ENCODE measurements around the gene SEMA4A. TPM values are rescaled to one million over a fixed set of nuclear protein-coding genes. Genes with fewer than 3 reads are reported as not detected.
A peak's percentile ranks its signal among the peaks of the same experiment; 100 is the strongest.

Gene SEMA4A
- polyA plus RNA-seq, 1 of the 3 experiments (the other 2 are of a cell fraction), result 1.3 TPM

- no peak for DNase-seq
- Histone ChIP-seq H2AFZ (ENCODE audit: low read depth) (no peak overlapping the region), H3K9ac (no peak overlapping the region), H3K9me2 (no peaks in the 10 kb centered on the region), H3K4me1 (ENCODE audit: control insufficient read depth in 1 of 2, insufficient read depth in 2 of 2, low read depth in 1 of 2, low read length in 1 of 2) (peaks cover 0 to 3% of the 10 kb centered on the region in 2 experiments; a peak in 3 of 4 replicates), H3K4me3 (ENCODE audit: low read depth in 2 of 2, low read length in 1 of 2) (no peak overlapping the region), H3F3A (replicated peaks; ENCODE audit: insufficient read depth) (peaks cover 22% of the 10 kb centered on the region), H4K20me1 (ENCODE audit: insufficient read depth) (0 out of 2 replicates have a peak, but pooled peaks cover 4% of the 10 kb centered on the region), H3K27me3 (ENCODE audit: insufficient read depth) (no peaks in the 10 kb centered on the region), H3K9me3 (no peaks in the 10 kb centered on the region), H3K79me2 (ENCODE audit: insufficient read depth) (peaks cover 65% of the 10 kb centered on the region), H3K4me2 (peak overlapping the region; percentile 31; the same call in 1 of the 2 replicates), H3K27ac (ENCODE audit: low read depth in 2 of 2, low read length in 1 of 2) (peak overlapping the region; percentile 35 to 62; a peak in 3 of 4 replicates), H3K36me3 (replicated peaks in 1 of 2; ENCODE audit: control insufficient read depth in 1 of 2, insufficient read depth in 2 of 2, low read length in 1 of 2) (peaks cover 30 to 46% of the 10 kb centered on the region in 2 experiments)
- TF ChIP-seq EP300 (IDR thresholded peaks at IDR 0.05; ENCODE audit: borderline replicate concordance in 1 of 2, low read depth in 1 of 2, low read length in 1 of 2) (peak in 1 of 2 experiments; percentile 44; a peak in 1 of 4 replicates), GABPA (IDR thresholded peaks at IDR 0.05; ENCODE audit: low read depth) (no peak), SMC3 (IDR thresholded peaks at IDR 0.05; ENCODE audit: low read depth, low read length) (no peak), PBX3 (IDR thresholded peaks at IDR 0.05) (peak; percentile 78), NFIC (IDR thresholded peaks at IDR 0.05; ENCODE audit: borderline replicate concordance) (peak; percentile 45; the same call in 1 of the 2 replicates), FOSL2 (IDR thresholded peaks at IDR 0.05; ENCODE audit: borderline replicate concordance, low read depth) (peak; percentile 8; the same call in 1 of the 2 replicates), TCF12 (IDR thresholded peaks at IDR 0.05) (peak; percentile 88), FOXJ3 (CRISPR knock-in tag; IDR thresholded peaks at IDR 0.05) (no peak), RAD21 (IDR thresholded peaks at IDR 0.05; ENCODE audit: low read length) (no peak), MXI1 (IDR thresholded peaks at IDR 0.05; ENCODE audit: low read depth, low read length) (no peak), JUND (IDR thresholded peaks at IDR 0.05) (peak; percentile 55), MAX (IDR thresholded peaks at IDR 0.05; ENCODE audit: low read depth) (no peak), POLR2AphosphoS5 (IDR thresholded peaks at IDR 0.05; ENCODE audit: low read depth, low read length) (peak; percentile 17; the same call in 1 of the 2 replicates)
- CTCF ChIA-PET, result interaction anchor here (0.6 to 2.0 kb wide), 3 partner anchors 13 to 106 kb away, joined by 3 to 7 read pairs (median 3); no protein-coding TSS in a partner anchor
- POLR2A ChIA-PET, result no interaction called here
These were observed 49.9 kb downstream of the SEMA4A start for GRCh38 chr1:156203331-156203730.

GRCh38 chr1:156204686-156205085 lies 51.3 kb downstream of the SEMA4A start:
- Histone ChIP-seq H3F3A (replicated peaks; ENCODE audit: insufficient read depth) (peaks cover 28% of the 10 kb centered on the region), H3K9me3 (no peaks in the 10 kb centered on the region), H3K79me2 (ENCODE audit: insufficient read depth) (peaks cover 52% of the 10 kb centered on the region), H3K27me3 (ENCODE audit: insufficient read depth) (no peaks in the 10 kb centered on the region), H3K4me3 (ENCODE audit: low read depth in 2 of 2, low read length in 1 of 2) (no peak overlapping the region), H3K4me2 (no peak overlapping the region), H3K36me3 (replicated peaks in 1 of 2; ENCODE audit: control insufficient read depth in 1 of 2, insufficient read depth in 2 of 2, low read length in 1 of 2) (peaks cover 37 to 53% of the 10 kb centered on the region in 2 experiments), H2AFZ (ENCODE audit: low read depth) (no peak overlapping the region), H4K20me1 (ENCODE audit: insufficient read depth) (no peaks in the 10 kb centered on the region), H3K9me2 (no peaks in the 10 kb centered on the region), H3K4me1 (ENCODE audit: control insufficient read depth in 1 of 2, insufficient read depth in 2 of 2, low read depth in 1 of 2, low read length in 1 of 2) (peaks cover 0 to 3% of the 10 kb centered on the region in 2 experiments; a peak in 3 of 4 replicates), H3K27ac (ENCODE audit: low read depth in 2 of 2, low read length in 1 of 2) (no peak overlapping the region), H3K9ac (no peak overlapping the region)
- no peak for TF ChIP-seq RFX5 (IDR thresholded peaks at IDR 0.05; ENCODE audit: low read length)
- TF ChIP-seq EP300 (IDR thresholded peaks at IDR 0.05; ENCODE audit: borderline replicate concordance in 1 of 2, low read depth in 1 of 2, low read length in 1 of 2), result no peak
- no peak for TF ChIP-seq NFIC (IDR thresholded peaks at IDR 0.05; ENCODE audit: borderline replicate concordance)
- TF ChIP-seq TAF1 (IDR thresholded peaks at IDR 0.05; ENCODE audit: borderline replicate concordance, low read depth, low read length), result no peak
- no peak for TF ChIP-seq RXRA (IDR thresholded peaks at IDR 0.05; ENCODE audit: borderline replicate concordance, low read depth)
- TF ChIP-seq IRF3 (IDR thresholded peaks at IDR 0.05; ENCODE audit: low read depth, low read length), result no peak
- TF ChIP-seq CTCF (IDR thresholded peaks at IDR 0.05), result no peak
- ChIA-PET CTCF (interaction anchor here (1.3 to 2.0 kb wide), 2 partner anchors 20 to 115 kb away, joined by 3 to 7 read pairs; no protein-coding TSS in a partner anchor), POLR2A (no interaction called here)
- no peak for DNase-seq
- WGBS (ENCODE audit: low lambda C conversion rate), result 96% methylated on average over 3 of the region's 3 CpGs
